GM12878 (cell line): ENCODE measurements around the gene SLC7A1. TPM values are rescaled to one million over a fixed set of nuclear protein-coding genes. Genes with fewer than 3 reads are reported as not detected.

Source experiments
- ATAC-seq: fragments of 200-7000 bp; cut with Tn5 transposase; 3 replicates; pipeline ENCODE4 v1.9.1; 2020; ENCODE audit warnings: mild to moderate bottlenecking, moderate library complexity
- BruUV-seq: library from RNA; stranded (reverse); fragments of 400-500 nt; replicated peaks from 2 replicates; lab custom pipeline; 2021; lab: Mats Ljungman, UMichigan
- CTCF ChIA-PET: fragments of 300-600 bp; sonication (Branson Sonifier 250); formaldehyde crosslinking; extraction: SDS; loops from one replicate; lab custom pipeline; 2021; ENCODE audit warnings: inconsistent platforms; lab: Yijun Ruan, JAX
- POLR2A ChIA-PET: fragments of 350-600 bp; formaldehyde crosslinking; extraction: SDS; loops from one replicate; lab custom pipeline; 2021; ENCODE audit warnings: inconsistent platforms; lab: Charles Lee
- RAD21 ChIA-PET: fragments of 300-600 bp; sonication (Branson Sonifier 250); formaldehyde crosslinking; loops from one replicate; lab custom pipeline; 2023; ENCODE audit warnings: antibody characterized with exemption; ENCODE audit not compliant: unreplicated experiment; lab: Charles Lee
- SMC1A ChIA-PET: fragments of 300-600 bp; sonication (Branson Sonifier 250); formaldehyde crosslinking; loops from one replicate; lab custom pipeline; 2023; ENCODE audit not compliant: unreplicated experiment, uncharacterized antibody; lab: Charles Lee
- DNase-seq: peaks from one replicate; pipeline ENCODE4 v3.0.0-alpha.2; 2011; ENCODE audit warnings: low read depth, low spot score
- FAIRE-seq: peaks from 3 replicates; lab custom pipeline; 2011; peaks lifted over from hg19 to GRCh38; lab: Jason Lieb, UNC
- H2AFZ ChIP-seq: 2 replicates; pipeline ENCODE4 v1.6.0; 2011; ENCODE audit warnings: low read depth, low read length, control low read depth; ENCODE audit not compliant: control insufficient read depth
- H3K27ac ChIP-seq: 2 replicates; pipeline ENCODE4 v1.5.1; 2011; ENCODE audit warnings: control low read depth; ENCODE audit not compliant: control insufficient read depth, insufficient read depth
- H3K27me3 ChIP-seq, 2 experiments: replicated peaks in 1 of 2; 2 replicates each; pipeline versions ENCODE4 v1.6.0 to v1.6.1; 2011; ENCODE audit warnings: low read length in 1 of 2; ENCODE audit not compliant: control insufficient read depth in 2 of 2, insufficient read depth in 2 of 2
- H3K36me3 ChIP-seq, 2 experiments: 2 replicates each; pipeline ENCODE4 v1.5.1; 2011; ENCODE audit warnings: low read length in 1 of 2; ENCODE audit not compliant: control insufficient read depth in 2 of 2, insufficient read depth in 2 of 2
- H3K4me1 ChIP-seq: 2 replicates; pipeline ENCODE4 v1.6.1; 2011; ENCODE audit warnings: mild to moderate bottlenecking, low read length, moderate library complexity, mixed read lengths; ENCODE audit not compliant: control insufficient read depth, insufficient read depth
- H3K4me2 ChIP-seq: 2 replicates; pipeline ENCODE4 v1.6.0; 2011; ENCODE audit warnings: control low read depth; ENCODE audit not compliant: control insufficient read depth, insufficient read depth
- H3K4me3 ChIP-seq: fragments of 200-600 bp; sonication (generic); 2 replicates; pipeline ENCODE4 v1.5.1; 2016
- H3K79me2 ChIP-seq: 2 replicates; pipeline ENCODE4 v1.6.0; 2011; ENCODE audit warnings: low read length; ENCODE audit not compliant: control insufficient read depth, insufficient read depth
- H3K9ac ChIP-seq: 2 replicates; pipeline ENCODE4 v1.8.0; 2011; ENCODE audit warnings: low read length, control low read depth, mixed read lengths; ENCODE audit not compliant: control insufficient read depth, insufficient read depth
- H3K9me3 ChIP-seq: replicated peaks from 3 replicates; pipeline ENCODE4 v1.5.1; 2011; ENCODE audit warnings: mild to moderate bottlenecking, low read length; ENCODE audit not compliant: control insufficient read depth, insufficient read depth
- H4K20me1 ChIP-seq: 2 replicates; pipeline ENCODE4 v1.6.0; 2011; ENCODE audit not compliant: control insufficient read depth, insufficient read depth
- ATF2 ChIP-seq: IDR thresholded peaks from 2 replicates; pipeline ENCODE4 v1.6.1; 2012; ENCODE audit warnings: low read length, inconsistent platforms
- BMI1 ChIP-seq: fragments of 450-650 bp; IDR thresholded peaks from 2 replicates; pipeline ENCODE4 v1.6.1; 2016; ENCODE audit warnings: mild to moderate bottlenecking, moderate library complexity, borderline replicate concordance
- EED ChIP-seq: sonication (generic); IDR thresholded peaks from 2 replicates; pipeline ENCODE4 v1.6.1; 2016; ENCODE audit warnings: antibody characterized with exemption, low read depth
- HDAC2 ChIP-seq: fragments of 200-600 bp; sonication (generic); IDR thresholded peaks from 2 replicates; pipeline ENCODE4 v1.6.1; 2017
- HDGF ChIP-seq: fragments of 450-650 bp; IDR thresholded peaks from 2 replicates; pipeline ENCODE4 v1.6.1; 2016; ENCODE audit warnings: antibody characterized with exemption
- IRF4 ChIP-seq: IDR thresholded peaks from 2 replicates; pipeline ENCODE4 v1.6.1; 2011; ENCODE audit warnings: low read depth, low read length
- KDM1A ChIP-seq: fragments of 200-600 bp; sonication (generic); IDR thresholded peaks from 2 replicates; pipeline ENCODE4 v1.6.1; 2016; ENCODE audit warnings: borderline replicate concordance
- LARP7 ChIP-seq: fragments of 450-650 bp; IDR thresholded peaks from 2 replicates; pipeline ENCODE4 v1.6.1; 2017; ENCODE audit warnings: mild to moderate bottlenecking
- MYC ChIP-seq: IDR thresholded peaks from 2 replicates; pipeline ENCODE4 v1.6.1; 2011; ENCODE audit warnings: mild to moderate bottlenecking, low read length, moderate library complexity, inconsistent platforms; ENCODE audit not compliant: insufficient read depth, insufficient replicate concordance, insufficient read length, severe bottlenecking
- NBN ChIP-seq: fragments of 450-650 bp; IDR thresholded peaks from 2 replicates; pipeline ENCODE4 v1.6.1; 2016
- PAX8 ChIP-seq: fragments of 450-650 bp; IDR thresholded peaks from 2 replicates; pipeline ENCODE4 v1.6.1; 2017; ENCODE audit warnings: mild to moderate bottlenecking, moderate library complexity
- SIX5 ChIP-seq: IDR thresholded peaks from 2 replicates; pipeline ENCODE4 v1.6.1; 2011; ENCODE audit warnings: mild to moderate bottlenecking, low read depth, low read length, moderate library complexity; ENCODE audit not compliant: severe bottlenecking
- SMAD1 ChIP-seq: fragments of 450-650 bp; IDR thresholded peaks from 2 replicates; pipeline ENCODE4 v1.6.1; 2018; ENCODE audit warnings: mild to moderate bottlenecking, low read depth; ENCODE audit not compliant: partially characterized antibody
- STAT1 ChIP-seq: fragments of 450-650 bp; conservative IDR thresholded peaks from 2 replicates; pipeline ENCODE4 v1.6.1; 2014; ENCODE audit warnings: antibody characterized with exemption, mild to moderate bottlenecking
- WGBS: methylation state at CpG from one replicate; pipeline ENCODE4 v1.1.6; 2016; ENCODE audit warnings: low lambda C conversion rate; ENCODE audit not compliant: insufficient replicate concordance, insufficient coverage; ENCODE audit errors: missing lambda C conversion rate; 5-methylcytosine and 5-hydroxymethylcytosine counted together
- in situ Hi-C: fragments of 300-500 bp; cut with MboI; formaldehyde crosslinking; loops from 9 replicates; pipeline ENCODE4 v1.14.3; 2018; ENCODE audit warnings: mixed read lengths
- intact Hi-C: fragments of 100-400 bp; cut with micrococcal nuclease; formaldehyde crosslinking; loops from one replicate; pipeline ENCODE4 v1.14.2; 2022; ENCODE audit not compliant: unreplicated experiment
- polyA plus RNA-seq, 11 experiments: library from polyadenylated mRNA; depleted of rRNA in 4 of 11; unstranded in 6 of 11; stranded (reverse) in 5 of 11; fragments of >200 nt; fragmentation: Nextera tagmentation in 4 of 11; fragmentation: Illumina TruSeq in 1 of 11; extraction: Ambion mirVana in 4 of 11; extraction: Trizol in 1 of 11; gene quantifications; 1 replicate in 1 of 11; 2 replicates in 10 of 11; pipeline versions ENCODE4 v1.2.1 to v1.2.3, GENCODE V29; 2011 to 2016; ENCODE audit warnings: inconsistent platforms in 2 of 11, missing spikeins in 2 of 11, low read depth in 1 of 11
- total RNA-seq, 4 experiments: library from RNA; depleted of rRNA in 3 of 4; stranded (reverse); fragments of >200 nt in 3 of 4; fragmentation: Illumina TruSeq in 1 of 4; extraction: Trizol in 1 of 4; gene quantifications; 2 replicates each; pipeline versions ENCODE4 v1.2.1 to v1.2.3, GENCODE V29; 2013 to 2021
- TF ChIP-seq, protein P1 (sequence below): fragments of 450-650 bp; conservative IDR thresholded peaks from 2 replicates; pipeline ENCODE4 v1.6.1; 2017; ENCODE audit warnings: mild to moderate bottlenecking, moderate library complexity

The SLC7A1 gene
- total and polyA plus RNA-seq, 10 of the 15 experiments (the other 5 are each of a cell fraction or from before 2014, with no cell fraction given) = 6.4 to 91.7 (median 23.4) TPM

GRCh38 chr13:29581666-29582065, 13.8 kb downstream of the SLC7A1 start:
- RAD21 ChIA-PET = no interaction called here
- H3K79me2 ChIP-seq = peaks cover 82% of the 10 kb centered on the region
- SMC1A ChIA-PET = interaction anchor here (1.5 kb wide), 1 partner anchor 28 kb away, joined by 3 read pairs; no protein-coding TSS in a partner anchor
- intact Hi-C loops = no loop called here
- H3K4me2 ChIP-seq = no peak overlapping the region
- H3K36me3 ChIP-seq = no peaks in the 10 kb centered on the region; a peak in 2 of 4 replicates
- H3K9ac ChIP-seq = no peak overlapping the region
- POLR2A ChIA-PET = no interaction called here
- H3K4me3 ChIP-seq = no peak overlapping the region
- BruUV-seq = no TSS peak
- no peak for ATAC-seq
- DNase-seq = no peak
- peaks cover 5% of the 10 kb centered on the region; the same call in 1 of the 2 replicates for H3K4me1 ChIP-seq
- FAIRE-seq = no peak
- WGBS = 87% methylated on average over 7 of the region's 7 CpGs
- H3K27ac ChIP-seq = no peak overlapping the region
- H4K20me1 ChIP-seq = no peaks in the 10 kb centered on the region; the same call in 1 of the 2 replicates
- no peak overlapping the region for H2AFZ ChIP-seq
- no peaks in the 10 kb centered on the region for H3K27me3 ChIP-seq
- H3K9me3 ChIP-seq = no peaks in the 10 kb centered on the region
- CTCF ChIA-PET = no interaction called here
- no peak for TF ChIP-seq BMI1
- TF ChIP-seq HDAC2 = no peak
- no peak for TF ChIP-seq SMAD1
- no peak for TF ChIP-seq KDM1A
- no peak for TF ChIP-seq SIX5
- TF ChIP-seq STAT1 = no peak
- TF ChIP-seq PAX8 = no peak
- no peak for TF ChIP-seq HDGF
- no peak for TF ChIP-seq ATF2
- no peak for TF ChIP-seq LARP7
- no peak for TF ChIP-seq IRF4
- TF ChIP-seq MYC = no peak
- no peak for TF ChIP-seq EED
- TF ChIP-seq, protein P1, sequence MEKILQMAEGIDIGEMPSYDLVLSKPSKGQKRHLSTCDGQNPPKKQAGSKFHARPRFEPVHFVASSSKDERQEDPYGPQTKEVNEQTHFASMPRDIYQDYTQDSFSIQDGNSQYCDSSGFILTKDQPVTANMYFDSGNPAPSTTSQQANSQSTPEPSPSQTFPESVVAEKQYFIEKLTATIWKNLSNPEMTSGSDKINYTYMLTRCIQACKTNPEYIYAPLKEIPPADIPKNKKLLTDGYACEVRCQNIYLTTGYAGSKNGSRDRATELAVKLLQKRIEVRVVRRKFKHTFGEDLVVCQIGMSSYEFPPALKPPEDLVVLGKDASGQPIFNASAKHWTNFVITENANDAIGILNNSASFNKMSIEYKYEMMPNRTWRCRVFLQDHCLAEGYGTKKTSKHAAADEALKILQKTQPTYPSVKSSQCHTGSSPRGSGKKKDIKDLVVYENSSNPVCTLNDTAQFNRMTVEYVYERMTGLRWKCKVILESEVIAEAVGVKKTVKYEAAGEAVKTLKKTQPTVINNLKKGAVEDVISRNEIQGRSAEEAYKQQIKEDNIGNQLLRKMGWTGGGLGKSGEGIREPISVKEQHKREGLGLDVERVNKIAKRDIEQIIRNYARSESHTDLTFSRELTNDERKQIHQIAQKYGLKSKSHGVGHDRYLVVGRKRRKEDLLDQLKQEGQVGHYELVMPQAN = no peak
- TF ChIP-seq NBN = no peak
- TF ChIP-seq, all 136 proteins: peak for 0
- in situ Hi-C loops = no loop called here
